SJSA1 (cell line): ENCODE measurements around the gene ZNF284. TPM values are rescaled to one million over a fixed set of nuclear protein-coding genes. Genes with fewer than 3 reads are reported as not detected.

Source experiments
- DNase-seq, 2 experiments: peaks; one replicate each; pipeline ENCODE4 v3.0.0-alpha.2; 2015 to 2020; ENCODE audit warnings: low spot score in 2 of 2, low read depth in 1 of 2
- H3K27ac ChIP-seq: fragments of 250-450 bp; sonication (Bioruptor Pico); 2 replicates; pipeline ENCODE4 v1.5.1; 2020; ENCODE audit warnings: mild to moderate bottlenecking, moderate library complexity
- H3K27me3 ChIP-seq: fragments of 250-450 bp; sonication (Bioruptor Pico); replicated peaks from 2 replicates; pipeline ENCODE4 v1.5.1; 2020; ENCODE audit warnings: mild to moderate bottlenecking, moderate library complexity
- H3K36me3 ChIP-seq: fragments of 250-450 bp; sonication (Bioruptor Pico); 2 replicates; pipeline ENCODE4 v1.5.1; 2020; ENCODE audit warnings: mild to moderate bottlenecking
- H3K4me1 ChIP-seq: fragments of 250-450 bp; sonication (Bioruptor Pico); replicated peaks from 2 replicates; pipeline ENCODE4 v1.6.1; 2021; ENCODE audit warnings: mild to moderate bottlenecking
- H3K4me3 ChIP-seq: fragments of 250-450 bp; sonication (Bioruptor Pico); 2 replicates; pipeline ENCODE4 v1.5.1; 2020; ENCODE audit warnings: mild to moderate bottlenecking
- H3K9me3 ChIP-seq: fragments of 250-450 bp; sonication (Bioruptor Pico); replicated peaks from 2 replicates; pipeline ENCODE4 v1.5.1; 2020; ENCODE audit warnings: mild to moderate bottlenecking
- total RNA-seq: library from RNA; depleted of rRNA; stranded (reverse); fragments of >200 nt; shearing (Covaris generic); gene quantifications from 2 replicates; pipeline ENCODE4 v1.2.3, GENCODE V29; 2014; rRNA removed

The ZNF284 gene
- 2.9 and 3.1 TPM in 2 replicates for total RNA-seq

GRCh38 chr19:44071824-44072542, at the start of gene ZNF284:
ZNF284 (plus strand) TSS chr19:44072159; CDS start chr19:44076390, 4,231 bp downstream.
- Histone ChIP-seq H3K9me3 (peaks cover 14% of the 10 kb centered on the region), H3K36me3 (peaks cover 12% of the 10 kb centered on the region), H3K4me1 (peaks cover 10% of the 10 kb centered on the region), H3K4me3 (peak within 1 kb of the TSS; percentile 55), H3K27me3 (no peaks in the 10 kb centered on the region), H3K27ac (peak within 1 kb of the TSS; percentile 41)
- peak; percentile 84 to 89 for DNase-seq

DNA sequence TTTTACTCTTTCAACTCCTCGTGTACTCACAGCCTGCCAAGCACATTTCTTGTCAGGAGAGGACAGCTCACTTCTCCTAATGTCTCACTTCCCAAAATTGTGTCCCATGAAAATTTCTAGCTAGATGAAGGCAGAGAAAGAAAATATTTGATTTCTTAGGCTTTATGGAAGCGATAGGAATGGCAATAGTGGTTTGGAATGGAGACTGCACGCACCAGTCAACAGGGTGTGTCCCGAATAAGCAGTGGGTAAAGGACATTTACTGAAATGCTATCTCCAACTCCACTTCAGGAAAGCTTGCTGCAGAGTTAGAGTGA, 47.1 kb upstream of the ZNF284 start:
- H3K4me3 ChIP-seq, result peak overlapping the region; percentile 56
- DNase-seq, result no peak
- H3K9me3 ChIP-seq, result peaks cover under 1% of the 10 kb centered on the region; the same call in 1 of the 2 replicates
- H3K4me1 ChIP-seq, result no peaks in the 10 kb centered on the region
- peaks cover 32% of the 10 kb centered on the region for H3K36me3 ChIP-seq
- H3K27me3 ChIP-seq, result no peaks in the 10 kb centered on the region
- H3K27ac ChIP-seq, result 0 out of 2 replicates have a peak overlapping the region, but pooled peaks have one; percentile 52

- Histone ChIP-seq H3K9me3 (peaks cover 4% of the 10 kb centered on the region; the same call in 1 of the 2 replicates), H3K27ac (peak within 1 kb of the TSS; percentile 52), H3K27me3 (no peaks in the 10 kb centered on the region), H3K36me3 (peaks cover 37% of the 10 kb centered on the region), H3K4me3 (peak within 1 kb of the TSS; percentile 56), H3K4me1 (no peaks in the 10 kb centered on the region)
- peak; percentile 60 to 85 for DNase-seq
Observed at GRCh38 chr19:44025217-44025936, 46.6 kb upstream of the ZNF284 start, which contains the start of gene ZNF222. ZNF222 (plus strand) TSS chr19:44025379; CDS start chr19:44025437, 58 bp downstream.

- Histone ChIP-seq H3K4me3 (no peak overlapping the region), H3K4me1 (no peaks in the 10 kb centered on the region), H3K27ac (no peak overlapping the region), H3K36me3 (peaks cover 49% of the 10 kb centered on the region), H3K9me3 (peaks cover 17% of the 10 kb centered on the region), H3K27me3 (no peaks in the 10 kb centered on the region)
- DNase-seq, result no peak
Observed at GRCh38 chr19:44026622-44027021, 45.3 kb upstream of the ZNF284 start.

- peaks cover 60% of the 10 kb centered on the region for H3K36me3 ChIP-seq
- DNase-seq, result no peak
- H3K4me1 ChIP-seq, result no peaks in the 10 kb centered on the region
- no peaks in the 10 kb centered on the region for H3K27me3 ChIP-seq
- H3K4me3 ChIP-seq, result no peak overlapping the region
- H3K9me3 ChIP-seq, result peaks cover 30% of the 10 kb centered on the region
- H3K27ac ChIP-seq, result no peak overlapping the region
Observed at GRCh38 chr19:44032001-44032610, 39.9 kb upstream of the ZNF284 start.

DNA sequence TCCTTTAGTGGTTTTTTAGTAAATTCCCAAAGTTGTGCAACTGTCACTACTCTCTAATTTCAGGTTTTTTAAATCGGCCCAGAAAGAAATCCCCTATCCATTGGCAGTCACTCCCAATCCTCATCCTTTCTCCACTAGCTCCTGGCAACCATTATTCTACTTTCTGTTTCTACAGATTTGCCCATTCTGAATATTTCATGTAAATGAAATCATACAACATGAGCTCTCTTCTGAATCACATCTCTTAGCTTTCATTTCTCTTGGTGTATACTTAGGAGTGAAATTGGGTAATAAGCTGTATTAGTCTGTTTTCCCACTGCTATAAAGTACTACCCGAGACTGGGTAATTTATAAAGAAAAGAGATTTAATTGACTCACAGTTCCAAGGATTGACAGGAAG, 29.8 kb upstream of the ZNF284 start:
- Histone ChIP-seq H3K36me3 (no peaks in the 10 kb centered on the region), H3K27me3 (no peaks in the 10 kb centered on the region), H3K4me1 (no peaks in the 10 kb centered on the region), H3K9me3 (no peaks in the 10 kb centered on the region), H3K27ac (no peak overlapping the region), H3K4me3 (no peak overlapping the region)
- no peak for DNase-seq

GRCh38 chr19:44050740-44051649, 21.0 kb upstream of the ZNF284 start:
- H3K27ac ChIP-seq, result no peak overlapping the region

DNA sequence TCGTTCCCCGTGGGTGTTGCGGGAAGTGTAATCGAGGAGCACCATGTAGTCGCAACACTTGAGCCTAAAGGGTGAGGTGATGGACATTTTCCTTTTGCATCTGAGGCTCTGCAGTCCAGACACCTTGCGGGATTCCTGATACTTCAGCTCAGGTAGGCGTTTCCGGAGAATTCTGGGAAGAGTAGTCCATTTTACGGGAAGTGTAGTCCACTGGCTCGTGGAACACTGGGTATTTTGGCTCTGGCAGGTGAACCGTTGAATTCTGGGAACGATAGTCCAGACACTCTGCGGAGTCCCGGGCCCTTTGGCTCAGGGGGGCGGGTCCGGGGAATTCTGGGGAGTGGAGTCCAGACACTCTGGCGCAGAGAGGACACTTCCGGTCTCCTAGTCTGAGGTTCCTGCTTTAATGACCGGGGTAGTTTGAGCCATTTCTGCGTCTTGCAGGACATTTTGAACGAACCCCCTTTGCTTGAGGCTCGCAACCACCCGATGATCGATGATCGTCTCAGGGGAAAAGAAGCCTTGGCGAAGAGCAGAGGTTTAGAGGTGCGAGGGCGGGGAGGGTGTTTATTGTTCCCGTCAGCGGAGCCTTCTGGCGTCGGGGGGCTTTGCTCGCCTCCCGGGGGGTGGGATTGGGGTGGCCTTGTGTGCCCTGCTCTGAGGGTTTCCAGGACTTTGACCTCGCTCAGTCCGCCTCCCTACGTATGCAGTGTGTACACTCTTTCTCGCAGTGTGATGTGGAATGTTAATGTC, 20.1 kb upstream of the ZNF284 start, which contains the start of gene ZNF223:
TSS of gene ZNF223 (plus strand) at position 387 of the 753 bp plus-strand sequence. CDS start 3,141 bp downstream, outside the sequence.
- Histone ChIP-seq H3K4me1 (peaks cover 12% of the 10 kb centered on the region), H3K27me3 (no peaks in the 10 kb centered on the region), H3K4me3 (peak within 1 kb of the TSS; percentile 51), H3K9me3 (peaks cover 8% of the 10 kb centered on the region), H3K36me3 (peaks cover 20% of the 10 kb centered on the region), H3K27ac (peak within 1 kb of the TSS; percentile 7; the same call in 1 of the 2 replicates)
- peak; percentile 75 to 93 for DNase-seq

More at GRCh38 chr19:44050740-44051649, 21.0 kb upstream of the ZNF284 start:
- H3K27me3 ChIP-seq, result no peaks in the 10 kb centered on the region
- no peak for DNase-seq
- peaks cover 12% of the 10 kb centered on the region for H3K4me1 ChIP-seq
- H3K4me3 ChIP-seq, result peak overlapping the region; percentile 51
- peaks cover 8% of the 10 kb centered on the region for H3K9me3 ChIP-seq
- peaks cover 16% of the 10 kb centered on the region for H3K36me3 ChIP-seq

- Histone ChIP-seq H3K36me3 (peaks cover 46% of the 10 kb centered on the region), H3K9me3 (peaks cover 8% of the 10 kb centered on the region), H3K4me3 (no peak overlapping the region), H3K27me3 (no peaks in the 10 kb centered on the region), H3K4me1 (peaks cover 12% of the 10 kb centered on the region), H3K27ac (no peak overlapping the region)
- no peak for DNase-seq
Observed at GRCh38 chr19:44055870-44056269, 16.1 kb upstream of the ZNF284 start.

- no peak for DNase-seq
- Histone ChIP-seq H3K36me3 (peaks cover 78% of the 10 kb centered on the region), H3K4me3 (no peak overlapping the region), H3K4me1 (no peaks in the 10 kb centered on the region), H3K27me3 (no peaks in the 10 kb centered on the region), H3K27ac (no peak overlapping the region), H3K9me3 (peaks cover 5% of the 10 kb centered on the region)
Observed at GRCh38 chr19:44059229-44059628, 12.7 kb upstream of the ZNF284 start.

DNA sequence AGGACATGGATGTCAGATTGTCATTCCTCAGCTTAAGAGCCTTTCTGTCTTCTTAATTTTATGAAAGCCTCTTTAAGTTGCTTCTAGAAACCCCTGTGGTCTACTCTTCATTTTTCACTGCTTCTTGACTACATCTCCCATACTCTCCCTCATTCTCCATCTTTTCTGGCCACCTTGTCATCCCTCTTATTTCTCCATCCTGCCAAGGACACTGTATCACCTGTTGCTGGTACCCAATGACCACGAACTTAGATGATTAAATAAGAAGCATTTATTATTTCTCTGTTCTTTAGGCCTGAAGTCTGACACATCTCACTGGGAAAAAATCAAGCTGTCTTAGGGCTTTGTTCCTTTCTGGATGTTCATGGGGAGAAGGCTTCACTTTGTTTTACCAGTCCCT, 10.9 kb upstream of the ZNF284 start:
- Histone ChIP-seq H3K4me1 (no peaks in the 10 kb centered on the region), H3K36me3 (peaks cover 75% of the 10 kb centered on the region), H3K4me3 (no peak overlapping the region), H3K27ac (no peak overlapping the region), H3K9me3 (peaks cover 5% of the 10 kb centered on the region), H3K27me3 (no peaks in the 10 kb centered on the region)
- no peak for DNase-seq

GRCh38 chr19:44066305-44066704, 5.7 kb upstream of the ZNF284 start:
- no peaks in the 10 kb centered on the region; the same call in 1 of the 2 replicates for H3K4me1 ChIP-seq
- peaks cover 25% of the 10 kb centered on the region for H3K9me3 ChIP-seq
- DNase-seq, result no peak
- H3K4me3 ChIP-seq, result no peak overlapping the region
- peaks cover 61% of the 10 kb centered on the region for H3K36me3 ChIP-seq
- H3K27me3 ChIP-seq, result no peaks in the 10 kb centered on the region
- no peak overlapping the region for H3K27ac ChIP-seq
